Stimulated activated CD4-positive, alpha-beta T cell treated with anti-CD3 and anti-CD28 coated beads, Interleukin-15, amount 100 ng/mL, for 48 hours (primary cell): ENCODE results near the gene PDIA2.

Experiments used
- DNase-seq, 2 donors: peaks; one replicate each; pipeline ENCODE4 v3.0.0-alpha.2; 2020; ENCODE audit warnings: low read depth in 2 of 2

The PDIA2 gene

DNA sequence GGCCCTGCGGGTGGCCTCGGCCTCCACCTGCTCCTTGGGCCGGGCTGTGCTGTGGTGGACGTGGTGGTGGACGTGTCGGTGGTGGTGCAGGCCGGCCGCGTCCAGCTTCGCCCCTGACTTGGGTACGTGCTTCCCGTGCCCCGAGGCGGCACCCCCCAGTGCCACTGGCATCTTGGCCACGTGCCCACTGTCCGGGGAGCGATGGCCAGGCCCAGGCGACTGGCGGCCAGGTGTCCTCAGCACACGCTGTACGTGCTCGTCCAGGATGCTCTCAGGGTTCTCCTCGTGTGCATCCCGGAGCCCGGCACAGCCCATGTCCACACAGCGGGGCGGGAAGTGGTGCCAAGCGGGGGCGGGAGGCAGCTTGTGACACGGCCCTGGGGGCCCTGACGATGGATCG lies 14.9 kb downstream of the PDIA2 start:
- DNase-seq, result no peak

DNA sequence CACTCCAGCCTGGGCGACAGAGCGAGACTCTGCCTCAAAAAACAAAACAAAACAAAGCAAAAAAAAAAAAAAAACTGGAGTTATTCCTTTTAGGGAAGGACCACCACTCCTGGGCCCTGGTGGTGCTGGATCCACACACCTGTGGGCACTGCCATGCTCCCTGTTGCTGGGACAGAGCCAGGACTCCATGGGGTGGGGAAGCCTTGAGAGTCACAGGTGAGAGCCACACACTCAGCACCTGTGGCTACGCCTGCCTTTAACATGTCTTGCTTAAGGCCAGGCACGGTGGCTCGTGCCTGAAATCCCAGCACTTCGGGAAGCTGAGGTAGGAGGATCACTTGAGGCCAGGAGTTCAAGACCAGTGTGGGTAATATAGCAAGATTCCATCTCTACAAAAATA lies 18.3 kb downstream of the PDIA2 start:
- DNase-seq, result no peak

DNA sequence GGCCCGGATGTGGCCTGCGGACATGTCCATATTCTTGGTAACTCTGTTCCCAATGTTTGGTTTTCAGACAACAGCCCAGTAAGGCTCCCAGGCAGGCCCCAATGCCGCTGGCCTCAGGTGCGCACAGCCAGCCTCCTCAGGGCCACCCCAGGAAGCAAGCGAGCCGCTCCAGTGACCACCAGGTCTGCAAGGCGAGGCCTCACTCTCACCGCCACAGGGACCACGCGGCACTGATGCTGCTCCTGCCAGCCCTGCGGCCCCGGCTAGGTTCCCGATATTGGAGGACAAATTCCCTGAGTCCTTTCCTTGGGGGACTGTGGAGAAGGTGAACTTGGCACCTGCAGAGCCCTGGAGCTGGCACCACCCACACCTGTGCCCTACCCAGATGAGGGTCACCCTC lies 19.0 kb downstream of the PDIA2 start:
- DNase-seq, result no peak

DNA sequence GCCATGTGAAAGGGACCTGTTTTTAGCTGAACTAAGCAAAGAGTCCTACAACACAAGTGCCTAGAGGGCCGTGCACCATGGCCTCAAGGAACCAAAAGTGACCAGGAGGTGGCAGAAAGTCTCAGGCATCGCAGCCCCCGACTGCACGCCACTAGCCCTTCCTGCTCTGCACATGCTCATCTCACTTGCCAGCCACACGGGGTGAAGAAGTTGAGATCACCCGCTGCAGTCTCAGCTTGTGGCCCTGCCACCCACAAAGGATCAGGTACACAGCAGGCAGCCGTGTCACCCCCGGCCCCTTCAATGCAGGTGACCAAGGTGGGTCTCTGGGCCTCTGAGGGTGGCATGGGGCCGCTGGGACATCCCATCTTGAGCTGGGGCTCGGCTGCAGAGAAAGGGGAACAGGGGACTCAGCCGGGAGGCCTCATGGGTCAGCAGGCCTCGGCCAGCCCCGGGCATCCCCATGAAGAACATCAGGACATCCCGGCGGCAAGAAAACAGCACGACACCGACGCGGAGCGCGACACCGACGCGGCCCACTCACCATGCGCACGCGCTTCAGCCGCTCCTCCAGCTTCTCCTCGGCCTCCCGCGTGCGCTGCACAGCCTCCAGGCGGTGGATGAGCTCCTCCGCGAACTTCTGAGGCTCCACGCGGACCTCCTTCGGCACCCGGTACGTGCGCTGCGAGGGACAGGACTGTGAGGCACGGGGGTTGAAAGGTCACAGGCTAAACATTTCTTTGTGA lies 21.0 kb downstream of the PDIA2 start:
- DNase-seq, result no peak

DNA sequence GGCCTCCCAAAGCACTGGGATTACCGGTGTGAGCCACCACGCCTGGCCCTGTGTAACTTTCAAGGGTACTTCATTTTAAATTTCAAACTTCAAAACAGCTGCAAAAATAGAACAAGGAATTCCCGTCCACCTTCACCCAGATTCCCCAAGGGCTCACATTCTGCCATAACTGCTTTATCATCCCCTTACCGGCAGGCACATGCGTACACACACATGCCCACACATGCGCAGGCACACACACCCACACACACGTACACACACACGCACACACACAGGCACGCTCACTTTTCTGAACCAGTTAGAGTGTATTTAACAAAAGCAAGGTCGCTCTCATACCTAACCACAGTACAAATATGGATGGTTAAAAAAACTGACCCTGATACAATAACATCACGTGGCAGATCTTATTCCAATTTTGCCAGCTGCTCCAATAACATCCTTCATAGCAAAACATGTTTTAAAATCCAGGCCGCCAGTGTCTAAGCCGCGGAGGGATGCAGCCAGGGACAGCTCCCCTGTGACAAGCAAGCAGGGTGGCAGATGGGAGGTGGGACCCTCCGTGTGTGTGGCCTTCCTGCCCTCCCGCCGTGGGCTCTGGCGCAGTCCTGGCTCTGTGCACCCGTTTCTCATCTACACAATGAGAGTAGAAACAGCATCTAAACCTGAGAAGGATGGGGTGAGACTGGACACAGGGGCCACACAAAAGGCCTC lies 23.1 kb downstream of the PDIA2 start:
- no peak for DNase-seq

DNA sequence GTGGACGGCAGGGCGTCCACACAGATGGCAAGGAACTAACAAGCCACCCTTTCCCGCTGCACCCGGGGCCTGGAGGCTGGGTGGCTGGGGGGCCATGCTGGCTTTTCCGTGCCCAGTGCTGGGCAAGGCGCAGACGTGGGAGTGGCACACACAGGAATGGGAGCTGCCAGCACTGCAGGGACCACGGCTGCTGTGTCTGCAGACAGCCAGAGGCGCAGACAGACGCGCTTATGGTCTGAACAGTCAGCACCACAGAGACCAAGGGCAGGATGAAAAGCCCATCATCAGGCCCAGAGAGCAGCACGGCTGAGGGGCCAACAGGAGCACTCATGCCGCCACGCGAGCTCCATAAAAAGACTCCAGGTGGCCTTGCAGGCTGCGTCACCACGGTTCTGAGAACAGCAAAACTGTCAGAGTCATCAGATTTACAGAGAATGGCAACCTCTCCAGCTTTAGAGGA lies 24.0 kb downstream of the PDIA2 start:
- DNase-seq, result no peak

DNA sequence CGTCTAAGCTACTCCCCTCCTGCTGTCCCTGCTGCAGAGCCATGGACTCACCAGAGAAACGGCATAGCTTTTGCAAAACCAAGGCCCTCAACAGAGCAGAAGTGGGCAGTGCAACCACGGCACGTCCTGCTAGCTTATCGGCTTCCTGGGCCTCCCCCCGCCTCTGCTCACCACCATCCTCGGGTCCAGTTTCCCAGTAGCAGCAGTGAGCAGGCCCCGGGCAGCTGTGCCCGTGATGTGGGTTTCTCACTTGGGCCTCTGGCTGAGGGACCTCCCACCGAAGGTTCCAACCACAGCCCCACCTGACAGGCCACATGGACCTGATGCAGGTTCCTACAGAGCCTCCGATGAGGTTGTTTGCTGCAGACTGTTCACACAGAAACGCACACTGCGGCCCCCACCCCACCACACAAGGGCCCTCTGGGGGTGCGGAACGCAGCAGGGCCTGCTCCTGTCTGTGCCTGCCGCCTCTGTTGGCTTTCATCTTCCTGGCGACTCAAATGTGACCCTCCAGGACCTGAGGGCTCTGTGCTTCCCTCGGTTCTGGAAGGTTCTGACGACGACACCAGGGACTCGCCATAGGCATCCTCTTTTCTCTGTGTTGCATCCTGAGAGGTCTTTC lies 24.8 kb downstream of the PDIA2 start:
- DNase-seq, result no peak

DNA sequence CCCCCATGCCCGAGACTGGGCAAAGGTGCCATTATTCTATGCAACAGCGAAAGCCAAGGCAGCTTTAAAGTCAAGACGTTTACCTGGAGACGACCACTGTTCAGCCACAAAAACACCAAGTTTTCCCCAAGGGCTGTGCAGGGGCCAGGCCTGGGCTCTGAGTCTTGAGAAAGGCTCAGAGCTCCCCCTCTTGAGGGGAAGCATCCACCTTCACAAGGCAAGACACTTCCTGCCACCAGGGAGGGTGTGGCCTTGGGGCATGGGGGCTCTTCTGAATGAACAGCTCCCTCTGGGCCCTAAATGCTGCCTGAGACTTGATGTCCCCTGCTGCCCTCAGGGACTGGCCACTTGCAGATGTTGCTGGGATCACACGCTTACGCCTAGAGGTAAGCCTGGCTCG lies 26.5 kb downstream of the PDIA2 start:
- DNase-seq, result no peak

DNA sequence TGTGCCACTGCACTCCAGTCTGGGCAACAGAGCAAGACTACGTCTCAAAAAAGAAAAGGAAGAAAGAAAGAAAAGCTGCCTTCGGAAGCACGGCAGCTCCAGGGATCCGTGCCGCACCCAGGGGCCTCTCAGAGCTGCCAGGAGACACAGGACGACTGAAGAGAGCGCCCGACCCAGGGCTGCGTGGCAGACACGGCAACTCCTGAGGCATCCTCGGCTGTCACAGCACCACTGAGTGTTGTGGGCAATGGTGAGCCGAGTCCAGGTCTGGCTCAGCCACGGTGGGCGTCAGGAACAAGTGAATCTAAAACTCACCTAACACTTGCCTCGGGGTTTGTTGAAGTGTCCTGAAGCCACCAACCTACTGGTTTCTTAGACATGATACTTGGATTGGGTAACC lies 28.8 kb downstream of the PDIA2 start:
- no peak for DNase-seq

DNA sequence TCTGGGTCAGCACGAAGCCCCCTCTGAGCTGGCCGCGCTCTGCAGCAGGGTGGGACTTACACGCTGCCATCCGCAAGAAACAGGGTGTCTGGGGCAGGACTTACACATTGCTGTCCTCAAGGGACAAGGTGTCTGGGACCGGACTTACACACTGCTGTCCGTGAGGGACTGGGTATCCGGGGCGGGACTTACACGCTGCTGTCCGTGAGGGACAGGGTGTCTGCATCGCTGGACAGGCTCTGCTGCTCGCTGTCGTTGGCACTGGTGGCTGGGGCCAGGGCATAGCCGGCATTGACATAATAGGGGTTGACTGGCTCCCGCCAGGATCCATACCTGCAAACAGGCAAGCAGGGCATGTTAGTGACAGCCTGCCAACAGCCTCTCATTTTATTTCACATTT lies 31.4 kb downstream of the PDIA2 start:
- DNase-seq, result no peak

DNA sequence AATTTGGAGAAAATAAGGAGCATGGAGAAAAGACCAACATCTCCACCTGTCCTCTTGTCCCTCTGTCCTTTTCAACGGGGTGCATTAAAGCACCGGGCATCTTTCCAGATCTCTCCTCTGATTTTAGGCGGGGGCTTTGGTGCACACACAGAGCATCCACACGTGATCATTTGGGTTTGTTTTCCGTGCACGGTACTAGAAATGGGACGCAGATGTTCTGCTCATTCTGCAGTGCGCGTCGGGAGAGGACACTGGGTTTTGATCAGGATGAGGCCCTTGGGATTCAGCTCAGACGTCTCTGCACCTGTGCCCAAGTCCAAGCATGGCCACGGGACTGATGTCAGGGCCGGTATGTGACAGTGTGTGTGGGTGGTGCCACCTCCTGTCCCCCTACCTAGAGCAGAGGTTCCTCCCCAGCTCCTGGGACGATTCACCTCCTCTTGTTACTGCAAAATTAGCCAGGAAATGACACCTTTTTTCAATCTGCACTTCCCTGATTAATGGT lies 31.9 kb downstream of the PDIA2 start:
- DNase-seq, result no peak

DNA sequence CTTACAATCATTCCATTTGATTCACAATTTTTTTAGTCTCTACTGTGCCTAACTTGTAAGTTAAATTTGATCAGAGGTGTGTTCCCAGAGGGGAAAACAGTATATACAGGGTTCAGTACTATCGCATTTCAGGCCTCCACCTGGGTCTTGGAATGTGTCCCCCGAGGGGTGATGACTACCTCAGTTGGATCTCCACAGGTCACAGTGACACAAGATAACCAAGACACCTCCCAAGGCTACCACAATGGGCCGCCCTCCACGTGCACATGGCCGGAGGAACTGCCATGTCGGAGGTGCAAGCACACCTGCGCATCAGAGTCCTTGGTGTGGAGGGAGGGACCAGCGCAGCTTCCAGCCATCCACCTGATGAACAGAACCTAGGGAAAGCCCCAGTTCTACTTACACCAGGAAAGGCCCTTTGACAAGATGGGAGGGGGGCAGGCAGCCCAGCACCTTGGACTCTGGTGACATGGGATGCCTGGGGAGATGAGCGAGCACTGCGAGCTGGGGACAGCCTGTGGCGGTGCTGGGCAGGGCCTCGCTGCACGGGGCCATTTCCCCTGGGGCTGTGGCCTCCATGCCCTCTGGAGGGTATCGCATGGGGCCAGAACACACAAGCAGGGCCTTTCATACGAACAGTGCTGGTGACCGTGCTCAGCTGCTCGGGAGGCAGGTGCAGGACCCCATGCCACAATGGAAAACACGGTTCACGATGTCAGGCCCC lies 33.9 kb downstream of the PDIA2 start:
- DNase-seq, result no peak

DNA sequence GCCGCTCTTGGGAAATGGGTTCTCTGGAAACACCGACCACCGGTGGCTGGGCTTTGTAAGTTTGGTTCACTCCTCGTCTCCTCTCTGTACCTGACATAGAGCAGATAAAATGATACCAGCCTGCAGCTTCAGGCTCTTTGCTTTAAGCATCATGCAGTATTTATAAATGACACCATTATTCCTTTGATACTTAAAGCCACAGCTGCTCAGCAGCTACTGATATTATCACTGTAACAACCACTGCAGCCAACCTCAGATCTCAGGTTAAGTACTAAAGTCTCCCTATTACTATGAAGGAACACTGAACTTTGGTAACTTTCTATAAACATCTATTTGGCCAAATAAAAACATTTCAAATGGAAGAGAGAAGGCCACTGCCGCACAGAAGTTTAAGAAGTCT lies 34.6 kb downstream of the PDIA2 start:
- no peak for DNase-seq

DNA sequence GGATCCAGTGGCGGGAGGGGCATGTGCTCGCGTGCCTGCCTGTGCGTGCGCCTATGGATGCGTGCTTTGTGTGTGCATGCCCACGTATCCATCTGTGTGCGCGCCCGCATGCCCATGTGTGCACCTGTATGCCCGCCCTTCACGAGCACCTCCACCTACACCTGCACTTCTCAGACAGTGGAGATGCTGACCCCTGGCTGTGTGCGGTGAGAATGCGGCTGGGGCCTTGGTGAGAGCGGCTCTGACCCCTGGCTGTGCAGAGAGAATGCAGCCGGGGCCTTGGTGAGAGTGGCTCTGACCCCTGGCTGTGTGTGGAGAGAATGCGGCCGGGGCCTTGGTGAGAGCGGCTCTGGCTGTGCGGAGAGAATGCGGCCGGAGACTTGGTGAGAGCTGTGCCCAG lies 35.7 kb downstream of the PDIA2 start:
- no peak for DNase-seq

DNA sequence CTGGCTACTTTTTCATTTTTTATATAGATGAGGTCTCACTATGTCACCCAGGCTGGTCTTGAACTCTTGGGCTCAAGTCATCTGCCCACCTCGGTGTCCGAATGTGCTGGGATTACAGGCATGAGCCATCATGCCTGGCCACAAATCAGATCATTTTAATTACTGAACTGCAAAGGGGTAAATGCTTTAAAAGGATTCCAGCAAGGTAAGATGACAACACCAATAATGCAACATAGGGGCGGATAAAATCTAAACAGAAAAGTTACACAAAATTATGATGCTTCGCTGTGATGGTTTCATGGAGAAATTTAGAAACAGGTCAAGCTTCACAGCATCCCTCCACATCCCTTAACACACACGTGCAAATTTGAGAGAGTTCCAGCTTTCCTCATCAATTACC lies 37.2 kb downstream of the PDIA2 start:
- DNase-seq, result no peak

DNA sequence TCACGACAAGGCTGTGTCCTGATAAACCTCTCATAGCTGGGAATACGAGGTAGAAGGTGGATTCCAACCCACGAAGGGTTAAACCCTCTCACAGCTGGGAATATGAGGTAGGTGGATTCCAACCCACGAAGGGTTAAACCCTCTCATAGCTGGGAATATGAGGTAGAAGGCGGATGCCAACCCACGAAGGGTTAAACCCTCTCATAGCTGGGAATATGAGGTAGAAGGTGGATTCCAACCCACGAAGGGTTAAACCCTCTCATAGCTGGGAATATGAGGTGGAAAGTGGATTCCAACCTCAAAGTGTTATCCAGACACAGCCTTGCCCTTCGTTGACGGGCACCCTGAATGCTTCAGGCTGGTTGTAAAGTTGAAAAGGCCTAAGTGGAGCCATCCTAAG lies 38.6 kb downstream of the PDIA2 start:
- DNase-seq, result no peak

DNA sequence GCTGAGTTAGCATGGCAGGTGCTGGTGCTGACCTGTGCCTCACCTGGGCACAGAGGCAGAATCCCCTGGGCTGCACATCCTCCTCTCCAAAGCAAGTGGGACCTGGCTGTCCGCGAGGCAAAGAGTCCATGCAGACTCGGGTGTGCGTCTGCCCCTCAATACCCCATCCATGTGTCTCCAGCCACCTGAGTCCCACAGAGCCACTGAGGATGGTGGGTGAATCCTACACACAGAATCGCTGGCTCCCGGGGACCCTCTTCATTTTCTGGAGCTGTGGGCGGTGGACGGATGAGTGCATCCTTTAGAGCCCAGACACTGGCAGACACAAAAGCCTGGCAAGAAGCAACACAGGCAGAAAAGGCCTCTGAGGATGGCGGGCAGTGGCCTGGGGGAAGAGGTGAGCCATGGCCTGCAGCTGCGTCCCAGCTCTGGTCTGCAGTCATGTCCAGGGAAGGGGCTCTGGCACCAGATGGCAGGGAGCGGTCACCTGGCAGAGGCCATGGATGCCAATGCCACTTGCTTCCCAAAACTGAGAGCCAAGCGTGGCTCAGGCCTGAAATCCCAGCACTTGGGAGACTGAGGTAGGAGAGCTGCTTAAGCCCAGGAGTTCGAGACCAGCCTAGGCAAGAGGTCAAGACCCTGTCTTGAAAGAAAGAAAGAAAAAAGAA lies 39.6 kb downstream of the PDIA2 start:
- DNase-seq, result no peak

DNA sequence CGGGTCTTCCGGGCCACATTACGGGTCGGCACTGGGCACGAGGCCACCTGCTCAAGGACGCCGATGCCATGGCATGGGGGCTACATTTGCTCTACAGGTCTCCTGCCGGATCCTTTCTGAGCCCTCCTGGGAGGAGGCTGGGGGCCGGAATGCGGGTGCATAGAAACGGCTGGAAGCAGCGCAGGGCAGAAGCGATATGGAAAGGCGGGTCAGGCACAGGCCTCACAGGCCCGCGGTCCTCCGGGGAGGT lies 41.2 kb downstream of the PDIA2 start:
- no peak for DNase-seq

DNA sequence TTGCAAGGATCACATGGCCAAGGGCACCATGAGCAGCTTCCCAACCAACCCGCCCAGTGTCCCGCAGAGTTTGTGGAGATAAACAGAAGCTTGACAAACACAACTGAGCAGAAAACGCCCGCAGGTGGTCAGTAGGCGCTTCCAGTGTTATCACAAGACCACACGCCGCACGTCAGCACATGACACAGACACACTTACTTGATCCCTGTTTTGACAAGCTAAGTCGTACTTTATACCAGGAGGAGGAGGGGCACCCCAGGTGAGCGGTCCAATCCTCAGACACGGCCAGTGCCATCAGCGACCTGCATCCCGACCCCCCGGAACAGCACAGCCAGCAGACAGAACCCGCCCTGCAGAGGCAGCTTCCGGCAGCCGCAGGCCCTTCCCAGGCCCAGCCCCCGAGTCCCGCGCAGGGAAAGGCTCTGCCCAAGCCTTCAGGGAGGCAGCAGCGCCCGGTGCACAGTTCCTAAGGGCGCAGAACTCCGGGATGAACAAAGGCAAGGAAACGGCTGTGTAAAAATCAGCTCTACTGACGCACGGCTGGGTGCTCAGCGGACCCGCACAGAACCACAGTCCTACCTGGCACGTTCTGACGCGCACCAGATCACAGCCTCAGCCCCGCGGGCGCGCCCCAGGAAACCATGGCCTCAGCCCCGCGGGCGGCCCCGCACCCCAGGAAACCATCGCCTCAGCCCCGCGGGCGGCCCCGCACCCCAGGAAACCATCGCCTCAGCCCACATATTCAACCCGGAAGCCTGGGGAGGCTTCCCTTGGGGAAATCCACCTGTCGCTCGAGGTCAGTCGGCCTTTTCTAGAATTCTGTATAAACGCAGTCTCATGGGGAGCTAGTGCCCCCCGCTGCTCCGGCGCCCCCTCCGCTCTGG lies 41.7 kb downstream of the PDIA2 start:
- DNase-seq, result peak in 1 of 2 donors; percentile 27

DNA sequence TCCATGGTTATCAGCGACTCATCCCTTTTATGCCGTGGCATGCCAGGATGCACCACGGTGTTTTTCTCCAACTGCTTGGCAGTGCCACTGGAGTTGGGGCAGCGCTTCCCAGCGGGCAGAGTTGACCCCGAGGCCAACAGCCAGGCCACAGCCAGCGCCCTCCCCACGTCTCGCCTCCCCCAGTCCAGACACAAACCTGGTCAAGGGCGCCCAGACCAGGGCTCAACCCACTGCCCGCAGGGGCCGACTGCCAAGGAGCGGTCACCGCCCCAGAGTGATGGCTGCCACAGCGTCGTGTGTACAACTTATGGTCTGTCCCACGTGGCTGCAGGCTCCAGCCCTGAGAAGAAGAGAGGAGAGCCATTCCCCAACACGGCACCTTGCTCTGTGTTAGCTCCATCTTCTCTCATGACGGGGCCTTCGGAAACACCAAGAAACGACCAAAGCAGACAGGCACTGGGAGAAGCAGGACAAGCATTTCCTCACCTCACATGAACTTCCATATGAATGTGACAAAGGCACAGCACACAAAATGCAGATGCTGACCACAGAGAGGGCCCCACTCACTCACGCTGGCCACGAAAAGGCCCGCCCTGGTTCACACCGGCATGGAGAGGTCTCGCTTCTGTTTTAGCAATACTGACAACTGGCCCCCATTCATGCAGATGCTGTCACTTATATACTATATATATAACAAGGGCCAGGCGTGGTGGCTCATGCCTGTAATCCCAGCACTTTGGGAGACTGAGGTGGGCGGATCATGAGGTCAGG lies 42.6 kb downstream of the PDIA2 start:
- no peak for DNase-seq
